Measurements from ENCODE around the gene COL6A3.

- no peak for TF ChIP-seq CTCF (conservative IDR thresholded peaks at IDR 0.05; ENCODE audit: low read depth, low read length)
- no peak for TF ChIP-seq EZH2 (IDR thresholded peaks at IDR 0.05; ENCODE audit: low read length, unreplicated experiment)
- no peak for TF ChIP-seq EZH2phosphoT487 (IDR thresholded peaks at IDR 0.05; ENCODE audit: borderline replicate concordance, low read length)
Measured at GRCh38 chr2:237361194-237362004, 52.6 kb downstream of the COL6A3 start.

Data from PC-3 (cell line).